NCI-H748 treated with DMSO at 0.1 percent for 48 hours (cell line): ENCODE data around the gene CDK14.

Experiments
- DNase-seq: peaks from one replicate; lab custom pipeline; 2025; lab: John Stamatoyannopoulos, UW

The CDK14 gene

GRCh38 chr7:90844421-90844820 lies 248.3 kb downstream of the CDK14 start:
- no peak for DNase-seq

GRCh38 chr7:90846192-90846591 lies 250.1 kb downstream of the CDK14 start:
- DNase-seq, result no peak

GRCh38 chr7:90850066-90850465 lies 253.9 kb downstream of the CDK14 start:
- DNase-seq, result no peak

GRCh38 chr7:90850471-90850870 lies 254.3 kb downstream of the CDK14 start:
- no peak for DNase-seq

GRCh38 chr7:90853205-90853604 lies 257.1 kb downstream of the CDK14 start:
- no peak for DNase-seq

- DNase-seq, result no peak
Observed at GRCh38 chr7:90856351-90857070, 260.4 kb downstream of the CDK14 start.

GRCh38 chr7:90857603-90858002 lies 261.5 kb downstream of the CDK14 start:
- no peak for DNase-seq

GRCh38 chr7:90858546-90858945 lies 262.4 kb downstream of the CDK14 start:
- DNase-seq, result no peak

GRCh38 chr7:90859521-90859920 lies 263.4 kb downstream of the CDK14 start:
- DNase-seq, result no peak

DNA sequence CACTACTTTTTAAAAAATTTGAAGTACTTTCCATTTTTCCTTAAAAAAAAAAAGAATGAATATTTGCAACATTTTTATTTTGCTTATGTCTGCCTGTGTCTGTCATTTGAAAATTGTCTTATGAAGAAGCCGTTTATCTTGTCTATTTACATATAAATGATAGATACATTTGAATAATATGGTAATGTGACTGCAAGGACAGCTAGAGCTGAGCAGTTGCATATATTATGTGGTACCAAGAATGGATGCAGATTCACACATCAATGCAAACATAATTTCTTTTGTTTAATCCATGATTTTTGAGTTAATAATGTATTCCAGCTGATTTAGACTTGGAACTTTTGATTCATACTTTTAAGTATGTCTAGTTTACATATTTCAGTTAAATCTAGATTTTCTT lies 268.0 kb downstream of the CDK14 start:
- DNase-seq, result no peak

GRCh38 chr7:90869335-90869734 lies 273.2 kb downstream of the CDK14 start:
- DNase-seq, result no peak

DNA sequence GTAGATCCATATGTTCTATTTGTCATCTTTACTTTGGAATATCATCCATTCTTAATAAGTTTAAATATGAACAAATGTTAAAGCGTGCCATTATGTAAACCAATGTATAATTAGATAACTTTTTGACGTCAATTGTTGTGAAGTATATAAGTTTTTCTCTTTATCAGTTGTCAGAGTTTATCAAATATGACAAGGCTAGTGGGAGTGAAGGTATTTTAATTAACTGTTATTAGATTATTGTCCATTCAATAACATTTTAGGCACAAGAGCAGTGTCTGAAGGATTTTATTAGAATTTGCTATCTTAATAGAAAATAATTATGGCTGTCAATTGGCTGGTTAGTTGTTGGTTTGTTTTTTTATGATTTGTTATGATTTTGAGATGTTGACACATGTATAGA lies 280.6 kb downstream of the CDK14 start:
- DNase-seq, result no peak

GRCh38 chr7:90877201-90877600 lies 281.1 kb downstream of the CDK14 start:
- DNase-seq, result no peak

DNA sequence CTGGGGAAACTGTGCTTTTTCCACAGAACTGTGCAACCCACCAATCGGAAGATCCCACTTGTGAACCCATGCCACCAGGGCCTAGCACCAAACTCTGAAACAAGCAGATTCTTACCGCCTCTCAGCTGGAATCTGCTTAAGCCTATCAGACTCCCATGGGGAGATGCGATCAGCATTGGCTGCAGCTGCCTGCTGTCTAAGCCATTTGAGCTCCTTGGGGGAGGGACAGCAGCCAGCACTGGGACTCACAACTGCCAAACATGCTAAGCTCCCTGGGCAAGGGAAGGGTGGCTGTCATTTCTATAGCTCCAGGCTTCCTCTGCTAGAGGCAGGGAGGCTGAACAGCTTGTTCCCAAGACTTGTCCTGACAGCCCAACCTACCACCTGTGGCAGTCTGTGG lies 283.8 kb downstream of the CDK14 start:
- no peak for DNase-seq

- DNase-seq, result no peak
Observed at GRCh38 chr7:90886416-90886815, 290.3 kb downstream of the CDK14 start.

DNA sequence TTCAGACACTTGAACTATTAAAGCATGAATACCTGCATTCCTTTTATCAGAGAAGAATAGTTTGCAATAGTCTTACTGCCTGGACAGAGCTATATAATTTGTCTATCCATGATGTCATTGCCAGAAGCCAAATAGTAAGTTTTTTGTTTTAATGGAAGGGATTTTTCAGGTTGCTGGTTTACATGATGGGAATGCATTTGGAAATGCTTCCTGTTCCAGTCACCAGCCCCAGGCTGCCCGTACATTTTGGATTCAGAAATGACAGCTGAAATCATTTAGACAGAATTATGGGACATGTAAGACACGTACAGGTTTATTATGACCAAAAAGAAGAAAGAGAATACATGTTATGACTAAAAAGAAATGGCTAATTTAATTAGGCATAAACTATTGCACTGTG lies 293.1 kb downstream of the CDK14 start:
- DNase-seq, result no peak

DNA sequence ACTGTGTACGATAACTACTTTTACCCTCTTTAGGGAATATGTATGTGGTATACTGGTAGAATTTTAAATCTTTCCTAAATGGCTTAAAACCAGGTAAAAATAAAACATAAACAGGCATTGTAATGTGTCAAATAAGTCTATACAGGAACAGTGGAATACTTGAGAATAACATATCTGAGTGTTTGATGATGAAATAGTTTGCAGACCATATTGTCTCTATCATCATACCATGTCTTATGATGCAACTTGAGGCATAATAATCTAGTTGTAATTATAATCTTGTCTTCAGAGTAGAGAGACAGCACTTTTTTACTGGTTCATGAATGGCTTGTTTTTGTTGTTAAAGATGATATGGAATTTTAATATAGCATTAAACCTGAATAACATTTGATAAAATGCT lies 293.5 kb downstream of the CDK14 start:
- no peak for DNase-seq

DNA sequence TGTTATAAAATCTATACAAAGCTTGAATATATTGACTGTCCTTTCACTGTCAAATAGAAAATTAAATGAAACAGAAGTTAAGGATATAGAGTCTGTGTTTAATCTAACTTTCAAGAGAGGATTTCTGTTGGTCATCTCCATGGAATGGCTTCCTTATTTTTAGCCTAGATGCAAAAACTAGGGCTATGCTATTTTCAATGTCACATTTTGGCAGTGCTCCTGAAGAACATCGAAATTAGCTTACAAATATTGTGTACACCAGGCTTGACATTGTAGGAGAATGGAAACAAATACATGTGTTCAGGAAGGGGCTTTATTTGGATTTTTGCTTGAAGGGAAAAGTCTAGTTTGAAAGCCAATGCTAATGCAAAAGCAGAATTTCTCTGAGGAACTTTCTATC lies 295.4 kb downstream of the CDK14 start:
- no peak for DNase-seq

GRCh38 chr7:90892213-90892612 lies 296.1 kb downstream of the CDK14 start:
- no peak for DNase-seq

DNA sequence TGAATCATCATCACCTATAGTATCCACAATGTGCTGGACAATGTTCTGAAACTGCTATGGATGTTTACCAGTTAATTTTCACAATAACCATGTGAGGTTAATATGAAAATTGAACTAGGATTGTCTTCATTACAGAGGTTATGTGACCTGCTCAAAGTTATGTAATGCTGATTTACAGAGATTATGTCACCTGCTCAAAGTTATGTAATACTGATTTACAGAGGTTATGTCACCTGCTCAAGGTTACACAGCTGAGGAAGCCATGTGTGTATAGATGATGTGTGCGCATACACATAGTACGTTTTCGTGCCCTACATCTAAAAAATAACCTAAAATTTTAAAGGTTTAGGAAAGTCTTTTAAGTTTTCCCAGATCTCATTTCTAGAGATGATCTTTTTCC lies 298.0 kb downstream of the CDK14 start:
- DNase-seq, result no peak

- no peak for DNase-seq
Observed at GRCh38 chr7:90896458-90896857, 300.3 kb downstream of the CDK14 start.

- no peak for DNase-seq
Observed at GRCh38 chr7:90897961-90898469, 301.9 kb downstream of the CDK14 start.

- DNase-seq, result no peak
Observed at GRCh38 chr7:90900628-90901356, 304.7 kb downstream of the CDK14 start.

DNA sequence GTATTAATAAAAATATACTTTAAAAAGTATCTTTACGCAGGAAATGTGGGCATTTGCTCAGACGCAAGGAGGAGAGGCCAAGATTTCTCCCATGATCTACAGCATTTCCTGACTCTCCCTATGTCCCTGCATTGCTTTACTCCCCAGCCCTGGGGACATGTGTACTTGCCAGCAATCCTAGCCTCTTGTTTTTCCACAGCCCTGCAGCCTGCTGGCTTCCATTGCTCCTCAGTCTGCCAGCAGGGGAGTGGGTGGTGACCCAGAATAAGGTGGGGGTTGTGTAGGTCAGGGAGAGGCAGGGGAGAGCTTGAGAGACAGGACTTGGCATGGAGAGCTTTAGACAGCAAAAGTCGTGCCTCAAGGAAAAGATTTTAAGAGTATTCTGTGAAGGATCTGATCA lies 307.7 kb downstream of the CDK14 start:
- DNase-seq, result no peak
